ENCODE measurements around the gene NEMP1. TPM values are rescaled to one million over a fixed set of nuclear protein-coding genes. Genes with fewer than 3 reads are reported as not detected.

Gene NEMP1
- total RNA-seq, 1 donor from 2014 or later = 6.1 TPM

DNA sequence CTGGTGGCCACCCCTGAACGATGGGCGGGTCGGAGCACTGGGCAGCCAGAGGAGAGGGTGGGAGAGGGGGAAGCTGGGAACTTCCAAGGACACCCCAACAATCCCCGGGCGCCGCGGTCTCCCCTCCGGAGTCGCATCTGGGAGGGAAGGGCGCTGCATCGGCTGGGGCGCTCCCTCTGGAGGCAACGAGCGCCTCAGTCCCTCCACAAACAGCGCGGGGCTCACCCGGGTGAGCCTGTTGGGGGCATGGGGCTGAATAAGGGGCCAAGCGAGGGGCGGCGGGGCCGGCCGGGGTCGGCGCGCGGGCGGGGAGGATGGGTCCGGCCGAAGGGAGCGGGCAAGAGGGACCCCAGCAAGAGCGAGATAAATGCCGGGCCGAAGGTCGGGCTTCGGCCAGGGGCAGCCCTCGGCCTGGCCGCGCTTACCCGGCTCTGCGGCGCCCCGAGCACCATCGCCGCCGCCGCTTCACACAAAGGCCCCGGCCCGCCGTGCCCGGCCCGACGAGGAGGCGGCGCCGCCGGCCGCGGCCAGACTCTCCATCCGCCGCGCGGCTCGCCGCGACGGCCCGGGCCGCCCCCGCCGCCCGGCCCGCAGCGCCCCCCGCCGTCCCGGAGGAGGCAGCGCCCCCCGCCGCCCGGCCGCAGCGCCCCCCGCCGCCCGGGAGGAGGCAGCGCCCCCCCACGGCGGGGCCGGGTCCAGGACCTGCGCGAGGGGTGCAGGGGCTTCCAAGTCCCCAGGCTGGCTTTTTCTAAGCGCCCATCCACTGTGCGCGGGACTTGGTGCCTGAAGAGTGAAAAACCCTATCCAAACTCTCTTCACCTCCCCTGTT lies 72.4 kb downstream of the NEMP1 start, which contains the start of gene ZBTB39:
ZBTB39 (minus strand) TSS at position 567 of the 829 bp plus-strand sequence. CDS start 1,629 bp downstream, outside the sequence.
- peak within 1 kb of the TSS; percentile 71 for H3K4me3 ChIP-seq (ENCODE audit: low read depth, low read length)
- DNase-seq (ENCODE audit: low read depth) = no peak
- TF ChIP-seq, protein P1, sequence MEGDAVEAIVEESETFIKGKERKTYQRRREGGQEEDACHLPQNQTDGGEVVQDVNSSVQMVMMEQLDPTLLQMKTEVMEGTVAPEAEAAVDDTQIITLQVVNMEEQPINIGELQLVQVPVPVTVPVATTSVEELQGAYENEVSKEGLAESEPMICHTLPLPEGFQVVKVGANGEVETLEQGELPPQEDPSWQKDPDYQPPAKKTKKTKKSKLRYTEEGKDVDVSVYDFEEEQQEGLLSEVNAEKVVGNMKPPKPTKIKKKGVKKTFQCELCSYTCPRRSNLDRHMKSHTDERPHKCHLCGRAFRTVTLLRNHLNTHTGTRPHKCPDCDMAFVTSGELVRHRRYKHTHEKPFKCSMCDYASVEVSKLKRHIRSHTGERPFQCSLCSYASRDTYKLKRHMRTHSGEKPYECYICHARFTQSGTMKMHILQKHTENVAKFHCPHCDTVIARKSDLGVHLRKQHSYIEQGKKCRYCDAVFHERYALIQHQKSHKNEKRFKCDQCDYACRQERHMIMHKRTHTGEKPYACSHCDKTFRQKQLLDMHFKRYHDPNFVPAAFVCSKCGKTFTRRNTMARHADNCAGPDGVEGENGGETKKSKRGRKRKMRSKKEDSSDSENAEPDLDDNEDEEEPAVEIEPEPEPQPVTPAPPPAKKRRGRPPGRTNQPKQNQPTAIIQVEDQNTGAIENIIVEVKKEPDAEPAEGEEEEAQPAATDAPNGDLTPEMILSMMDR (IDR thresholded peaks at IDR 0.05; ENCODE audit: insufficient read depth, low read length, poor library complexity, severe bottlenecking) = peak; percentile 52

More for the DNA sequence above, 72.4 kb downstream of the NEMP1 start, which contains the start of gene ZBTB39:
- H3K36me3 ChIP-seq (ENCODE audit: control insufficient read depth, insufficient read depth, low read length) = peaks cover 3% of the 10 kb centered on the region
- H3K27me3 ChIP-seq (ENCODE audit: control insufficient read depth, insufficient read depth, low read length) = no peaks in the 10 kb centered on the region

Other genes with a start within 250 kb of the NEMP1 start
- not detected in 2 replicates for gene SDR9C7, start 144.4 kb downstream of the NEMP1 start, total RNA-seq
- gene RDH16, start 121.2 kb downstream of the NEMP1 start, total RNA-seq = not detected in 2 replicates
- 8.5 and 10.0 TPM in 2 replicates for gene ZBTB39, start 72.2 kb downstream of the NEMP1 start, total RNA-seq
- gene TAC3, start 62.3 kb downstream of the NEMP1 start, total RNA-seq = not detected in 2 replicates
- gene MYO1A, start 28.7 kb downstream of the NEMP1 start, total RNA-seq = not detected in 2 replicates
- gene NAB2, start 10.3 kb upstream of the NEMP1 start, total RNA-seq = 28.6 and 32.0 TPM in 2 replicates
- 66.4 and 67.8 TPM in 2 replicates for gene STAT6, start 32.6 kb upstream of the NEMP1 start, total RNA-seq
- gene LRP1, start 49.7 kb upstream of the NEMP1 start, total RNA-seq = 40.2 and 53.6 TPM in 2 replicates
- gene LRP1-AS, start 68.8 kb upstream of the NEMP1 start, total RNA-seq = not detected in 2 replicates
- 3.1 and 5.9 TPM in 2 replicates for gene NXPH4, start 138.0 kb upstream of the NEMP1 start, total RNA-seq
- 490 and 536 TPM in 2 replicates for gene SHMT2, start 150.9 kb upstream of the NEMP1 start, total RNA-seq
- 0.71 TPM in 1 of 2 replicates, not detected in the other for gene STAC3, start 172.4 kb upstream of the NEMP1 start, total RNA-seq